Subcutaneous adipose tissue (tissue), 4 donors: ENCODE data around the gene PCMTD2. TPM values are rescaled to one million over a fixed set of nuclear protein-coding genes. Genes with fewer than 3 reads are reported as not detected.

Source experiments
- total RNA-seq, 4 donors: library from RNA; depleted of rRNA; stranded (reverse); fragments of >200 nt; gene quantifications; one replicate each; pipeline ENCODE4 v1.1.0, GENCODE V29; 2016
- TF ChIP-seq, protein P1 (sequence below): fragments of 450-650 bp; IDR thresholded peaks from one replicate; pipeline ENCODE4 v1.5.1; 2016; ENCODE audit warnings: low read depth, mild to moderate bottlenecking, control low read depth, antibody characterized with exemption, moderate library complexity

The PCMTD2 gene
- total RNA-seq, 4 donors from 2014 or later = 39.1 to 76.2 (median 58.3) TPM

DNA sequence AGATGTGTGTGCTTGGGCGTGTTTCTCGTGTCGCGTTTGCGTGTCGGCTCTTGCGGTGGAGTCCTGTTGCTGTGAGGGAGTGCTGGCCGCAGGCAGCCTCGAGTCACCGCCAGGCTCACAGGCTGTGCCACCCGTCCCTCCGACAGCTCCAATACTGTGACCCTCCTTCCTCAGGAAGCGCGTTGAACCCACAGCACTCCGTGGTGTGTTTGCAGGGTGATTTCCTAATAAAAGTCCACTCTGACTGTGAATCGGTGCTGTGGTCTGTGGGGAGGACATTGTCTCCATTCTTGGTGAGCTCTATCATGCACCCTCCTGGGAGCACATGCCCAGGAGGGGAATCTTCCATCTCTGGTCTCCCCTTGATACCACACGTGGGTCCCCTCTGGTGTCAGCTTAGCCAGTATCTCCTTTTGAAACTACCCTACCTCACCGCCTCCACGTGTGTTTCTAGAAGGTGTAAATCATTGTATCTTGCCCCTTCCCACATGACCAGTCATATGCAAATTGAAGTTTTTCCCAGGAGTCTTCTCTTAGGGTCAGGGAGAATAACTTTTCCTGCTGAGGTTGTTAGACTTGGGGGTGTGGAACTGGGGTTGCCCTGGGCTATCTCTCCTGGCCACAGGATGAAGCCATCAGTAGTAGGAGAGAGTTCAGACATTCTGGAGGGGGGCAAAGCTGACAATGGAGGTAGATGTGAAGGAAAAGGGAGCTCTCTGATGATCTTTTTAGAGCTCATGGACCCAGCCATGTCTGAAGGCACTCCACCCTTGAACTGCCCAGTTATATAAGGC, 13.3 kb upstream of the PCMTD2 start:
- TF ChIP-seq, protein P1, sequence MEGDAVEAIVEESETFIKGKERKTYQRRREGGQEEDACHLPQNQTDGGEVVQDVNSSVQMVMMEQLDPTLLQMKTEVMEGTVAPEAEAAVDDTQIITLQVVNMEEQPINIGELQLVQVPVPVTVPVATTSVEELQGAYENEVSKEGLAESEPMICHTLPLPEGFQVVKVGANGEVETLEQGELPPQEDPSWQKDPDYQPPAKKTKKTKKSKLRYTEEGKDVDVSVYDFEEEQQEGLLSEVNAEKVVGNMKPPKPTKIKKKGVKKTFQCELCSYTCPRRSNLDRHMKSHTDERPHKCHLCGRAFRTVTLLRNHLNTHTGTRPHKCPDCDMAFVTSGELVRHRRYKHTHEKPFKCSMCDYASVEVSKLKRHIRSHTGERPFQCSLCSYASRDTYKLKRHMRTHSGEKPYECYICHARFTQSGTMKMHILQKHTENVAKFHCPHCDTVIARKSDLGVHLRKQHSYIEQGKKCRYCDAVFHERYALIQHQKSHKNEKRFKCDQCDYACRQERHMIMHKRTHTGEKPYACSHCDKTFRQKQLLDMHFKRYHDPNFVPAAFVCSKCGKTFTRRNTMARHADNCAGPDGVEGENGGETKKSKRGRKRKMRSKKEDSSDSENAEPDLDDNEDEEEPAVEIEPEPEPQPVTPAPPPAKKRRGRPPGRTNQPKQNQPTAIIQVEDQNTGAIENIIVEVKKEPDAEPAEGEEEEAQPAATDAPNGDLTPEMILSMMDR = no peak

DNA sequence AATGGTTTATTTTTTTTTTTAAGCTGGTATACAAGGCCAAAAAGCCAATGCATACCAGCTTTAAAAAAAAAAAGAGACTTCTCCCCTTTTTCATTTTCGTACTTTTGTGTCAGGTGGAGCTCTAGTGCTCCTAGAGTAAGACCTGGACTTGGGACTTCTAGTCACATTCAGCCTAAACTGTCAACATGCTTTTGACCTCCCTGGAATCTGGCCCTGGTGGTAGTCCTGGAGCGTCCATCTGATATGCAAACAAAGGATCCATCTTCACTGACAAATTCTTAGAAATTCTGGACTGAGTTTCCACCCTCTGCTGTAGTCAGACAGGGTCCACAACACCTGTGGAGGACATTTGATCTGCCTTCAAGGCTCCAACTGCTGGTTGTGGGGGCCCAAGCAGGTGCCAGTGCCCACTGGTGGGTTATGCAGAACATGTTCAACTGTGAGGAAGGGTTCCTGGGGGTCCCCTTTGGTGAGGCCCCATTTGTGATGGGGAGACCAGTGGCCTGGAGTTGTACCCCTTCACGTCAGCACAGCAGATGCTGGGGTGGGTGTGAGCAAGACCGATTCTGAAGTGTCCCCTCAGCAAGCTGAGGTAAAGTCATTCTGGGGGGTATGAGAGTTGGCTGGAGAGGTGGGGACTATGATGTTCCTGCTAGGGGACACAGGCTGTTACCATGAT, 12.6 kb upstream of the PCMTD2 start:
- TF ChIP-seq, protein P1 = no peak

DNA sequence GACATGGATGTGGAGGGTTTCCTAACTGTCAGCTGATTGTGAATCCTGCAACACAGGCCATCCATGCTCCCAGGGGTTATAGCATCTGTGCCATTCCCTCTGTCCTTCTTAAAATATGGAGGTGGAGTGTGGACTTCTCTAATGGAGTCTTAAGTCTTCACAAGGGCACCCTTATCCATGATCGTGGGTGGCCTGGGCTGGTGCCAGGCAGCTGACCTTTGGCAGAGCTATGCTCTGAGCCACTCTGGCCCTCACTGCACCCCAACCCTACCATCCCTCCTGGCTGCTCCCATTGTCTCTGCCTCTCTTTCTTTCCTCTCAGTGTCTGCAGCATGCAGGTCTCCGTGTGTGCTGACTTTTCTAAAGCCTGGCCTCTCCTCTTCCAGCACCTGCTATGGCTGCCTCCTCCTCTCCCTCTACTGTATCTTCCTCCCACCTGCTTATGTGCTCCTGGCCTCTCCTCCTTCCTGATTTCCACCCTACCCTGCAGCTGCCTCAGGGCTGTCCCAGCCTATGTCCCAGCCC, 11.2 kb upstream of the PCMTD2 start:
- TF ChIP-seq, protein P1 = no peak

DNA sequence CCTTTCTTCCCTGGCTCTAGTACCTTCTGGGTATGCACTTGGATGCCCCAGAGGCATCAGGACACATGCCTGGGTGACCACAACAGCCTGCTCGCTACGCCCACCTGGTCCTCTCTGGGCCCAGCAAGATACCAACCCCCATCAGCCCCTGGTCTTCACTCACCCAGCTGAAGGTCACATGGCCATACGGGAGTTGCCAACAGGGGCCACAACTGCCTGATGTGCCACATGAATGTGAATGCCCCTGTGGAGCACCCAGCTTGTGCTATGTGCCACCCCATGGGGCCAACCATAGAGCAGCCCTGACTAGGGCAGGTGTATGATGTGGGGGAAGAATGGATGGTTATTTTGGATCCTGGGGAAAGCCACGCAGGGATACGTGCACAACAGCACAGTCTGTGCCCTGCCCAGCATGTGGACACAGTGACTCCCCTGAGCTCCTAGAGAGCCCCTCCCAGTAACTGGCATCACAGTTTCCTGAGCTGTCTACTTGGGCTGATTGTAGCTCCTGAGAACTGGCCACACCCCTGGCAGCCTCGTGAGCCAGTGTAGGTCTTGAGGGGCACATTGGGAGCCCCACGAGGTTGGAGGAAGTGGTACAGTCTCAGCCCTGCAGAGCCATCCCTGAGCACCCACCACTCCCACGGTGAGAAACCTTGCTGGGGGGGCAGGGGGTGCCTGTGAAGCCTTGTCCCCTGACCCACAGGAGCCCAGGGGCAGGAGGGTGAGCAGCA, 10.5 kb upstream of the PCMTD2 start:
- TF ChIP-seq, protein P1 = no peak

DNA sequence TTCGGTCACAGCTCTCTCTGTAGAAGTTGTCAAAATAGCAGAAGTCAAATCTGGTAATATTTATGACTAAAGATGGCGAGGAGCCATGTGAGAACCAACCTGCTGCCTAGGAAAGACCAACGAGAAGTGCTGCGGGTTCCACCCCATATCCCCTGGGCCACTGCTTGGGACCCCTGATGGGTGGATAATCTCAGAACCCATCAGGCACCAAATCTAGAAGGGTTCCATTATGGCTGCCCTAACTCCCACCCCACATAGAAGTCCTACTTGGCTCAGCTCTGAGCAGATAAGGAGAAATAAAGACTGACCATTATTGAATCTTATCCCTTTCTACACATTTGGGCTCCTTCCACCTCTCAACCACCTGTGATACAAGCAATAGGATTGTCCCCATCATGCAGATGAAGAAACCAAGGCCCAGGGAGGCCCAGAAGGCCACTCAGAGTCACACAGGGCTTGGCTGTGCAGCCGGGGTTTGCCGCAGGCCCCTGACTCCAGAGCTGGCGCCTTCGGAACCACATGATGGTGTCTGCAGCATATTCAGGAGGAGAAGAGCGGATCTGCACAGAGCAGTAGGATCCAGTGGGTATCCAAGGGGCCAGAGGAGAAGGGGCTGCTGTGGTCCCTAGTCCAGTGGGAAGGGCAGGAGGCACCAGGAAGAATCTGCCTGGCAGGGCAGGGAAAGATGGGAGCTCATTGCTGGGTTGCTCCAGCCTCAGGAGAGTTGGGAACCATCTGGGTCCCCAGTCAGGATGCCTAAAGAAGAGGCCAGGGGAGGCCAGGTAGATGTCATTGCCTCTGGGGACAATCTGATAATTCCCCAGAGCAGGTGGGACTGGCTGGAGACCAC, 9.6 kb upstream of the PCMTD2 start:
- TF ChIP-seq, protein P1 = no peak

DNA sequence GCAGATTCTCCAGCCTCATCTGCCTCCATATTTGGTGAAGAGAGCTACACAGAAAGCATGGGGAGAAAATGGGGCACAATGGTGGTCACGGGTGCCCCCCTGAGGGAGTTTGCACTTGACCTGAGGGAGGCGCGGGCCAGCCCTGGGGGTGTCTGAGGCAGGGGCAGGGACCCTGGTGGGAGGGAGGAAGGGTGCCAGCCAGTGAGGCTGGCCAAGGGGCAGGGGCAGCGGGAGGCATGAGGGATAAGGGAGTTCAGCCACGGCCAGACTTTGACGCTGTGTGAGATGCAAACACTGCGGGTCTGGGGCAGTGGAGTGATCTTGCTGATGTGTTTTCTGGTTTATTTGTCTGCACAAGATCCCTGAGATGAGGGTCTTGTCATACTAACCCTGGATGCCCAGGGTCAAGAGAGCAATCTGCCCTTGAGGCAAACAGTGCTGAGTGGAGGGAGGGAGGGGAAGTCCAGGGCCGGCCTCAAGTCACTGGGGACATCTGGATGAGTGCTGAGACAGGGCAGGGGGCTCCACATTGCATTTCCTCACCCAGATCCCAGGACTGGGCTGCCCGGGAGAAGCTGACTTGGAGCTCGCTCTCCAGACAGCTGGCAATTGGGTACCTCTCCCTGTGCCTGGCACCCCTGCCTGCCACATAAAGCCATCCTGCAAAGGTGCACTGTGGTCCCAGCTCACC, 8.8 kb upstream of the PCMTD2 start:
- TF ChIP-seq, protein P1 = no peak
